K562 (cell line): Measurements from ENCODE around the gene LIF. TPM values are rescaled to one million over a fixed set of nuclear protein-coding genes. Genes with fewer than 3 reads are reported as not detected.
A peak's percentile ranks its signal among the peaks of the same experiment; 100 is the strongest.

ENCODE experiments used
- ATF1 ChIP-seq, 2 experiments: fragments of 450-650 bp in 1 of 2; IDR thresholded peaks; 2 replicates each; pipeline ENCODE4 v1.6.1; 2016; ENCODE audit warnings: missing compliant biosample characterization in 1 of 2, missing genetic modification characterization in 1 of 2
- C11orf30 ChIP-seq: fragments of 450-650 bp; IDR thresholded peaks from 2 replicates; pipeline ENCODE4 v1.6.1; 2016; ENCODE audit warnings: low read depth, mild to moderate bottlenecking
- CREBBP ChIP-seq: IDR thresholded peaks from one replicate; pipeline ENCODE4 v1.6.1; 2012; ENCODE audit warnings: low read depth, mild to moderate bottlenecking, control low read depth, inconsistent platforms, low read length
- ELF1 ChIP-seq: fragments of 200-800 bp; sonication (Bioruptor generic); IDR thresholded peaks from 2 replicates; pipeline ENCODE4 v1.6.1; 2016; ENCODE audit warnings: missing genetic modification characterization, missing compliant biosample characterization
- FOXM1 ChIP-seq, 2 experiments: fragments of 450-650 bp in 1 of 2; sonication (generic) in 1 of 2; formaldehyde crosslinking in 1 of 2; IDR thresholded peaks; 2 replicates each; pipeline versions ENCODE4 v1.6.1 to v1.9.0; 2017 to 2022; ENCODE audit warnings: low read depth in 2 of 2, mild to moderate bottlenecking in 2 of 2, missing genetic modification reagents in 1 of 2, moderate library complexity in 1 of 2
- FOXP1 ChIP-seq: sonication (generic); formaldehyde crosslinking; IDR thresholded peaks from 2 replicates; pipeline ENCODE4 v1.8.0; 2022; ENCODE audit warnings: mild to moderate bottlenecking, missing genetic modification reagents
- HDAC1 ChIP-seq, 2 experiments: fragments of 450-650 bp; IDR thresholded peaks; 2 replicates each; pipeline ENCODE4 v1.6.1; 2016 to 2017; ENCODE audit warnings: inconsistent platforms in 1 of 2, mild to moderate bottlenecking in 1 of 2, moderate library complexity in 1 of 2
- HIVEP1 ChIP-seq: fragments of 250-450 bp; sonication (Bioruptor Pico); IDR thresholded peaks from 2 replicates; pipeline ENCODE4 v1.4.0; 2020; ENCODE audit warnings: mild to moderate bottlenecking
- HNRNPK ChIP-seq: fragments of 200-400 bp; formaldehyde crosslinking; IDR thresholded peaks from one replicate; pipeline ENCODE4 v1.6.1; 2018; ENCODE audit warnings: mild to moderate bottlenecking, low read depth, low read length; ENCODE audit not compliant: poor library complexity, severe bottlenecking
- KLF16 ChIP-seq: IDR thresholded peaks from 2 replicates; pipeline ENCODE4 v1.6.1; 2016; ENCODE audit warnings: antibody characterized with exemption
- MAFK ChIP-seq: IDR thresholded peaks from 2 replicates; pipeline ENCODE4 v1.6.1; 2011; ENCODE audit warnings: low read length, improper control_type of control experiment
- MBD2 ChIP-seq: sonication (generic); IDR thresholded peaks from 2 replicates; pipeline ENCODE4 v1.6.1; 2016; ENCODE audit warnings: low read depth, borderline replicate concordance
- MTA3 ChIP-seq: fragments of 450-650 bp; formaldehyde crosslinking; IDR thresholded peaks from 2 replicates; pipeline ENCODE4 v1.6.1; 2017; ENCODE audit warnings: mild to moderate bottlenecking, borderline replicate concordance
- RFX1 ChIP-seq: fragments of 450-650 bp; IDR thresholded peaks from 2 replicates; pipeline ENCODE4 v1.6.1; 2016; ENCODE audit warnings: mild to moderate bottlenecking, moderate library complexity
- SIN3A ChIP-seq, 2 experiments: fragments of 150-350 bp in 1 of 2; IDR thresholded peaks; 2 replicates each; pipeline ENCODE4 v1.6.1; 2011 to 2016; ENCODE audit warnings: borderline replicate concordance in 2 of 2, low read depth in 2 of 2, low read length in 2 of 2, mild to moderate bottlenecking in 2 of 2, moderate library complexity in 2 of 2; ENCODE audit not compliant: control insufficient read depth in 1 of 2
- SRSF3 ChIP-seq: fragments of 200-400 bp; formaldehyde crosslinking; IDR thresholded peaks from 2 replicates; pipeline ENCODE4 v1.6.1; 2016; ENCODE audit warnings: mild to moderate bottlenecking, low read length, moderate library complexity; ENCODE audit not compliant: insufficient read depth
- ZFP1 ChIP-seq: fragments of 450-650 bp; formaldehyde crosslinking; IDR thresholded peaks from 2 replicates; pipeline ENCODE4 v1.4.0; 2020; ENCODE audit warnings: mild to moderate bottlenecking, mixed read lengths
- ZNF124 ChIP-seq: sonication (generic); formaldehyde crosslinking; IDR thresholded peaks from 2 replicates; pipeline ENCODE4 v1.8.1; 2022; ENCODE audit warnings: missing genetic modification reagents
- ZNF584 ChIP-seq: fragments of 200-800 bp; sonication (Bioruptor generic); IDR thresholded peaks from 2 replicates; pipeline ENCODE4 v1.6.1; 2016; ENCODE audit warnings: low read depth, mild to moderate bottlenecking, missing genetic modification characterization, missing compliant biosample characterization
- ZNF589 ChIP-seq: fragments of 200-800 bp; sonication (Bioruptor generic); IDR thresholded peaks from 2 replicates; pipeline ENCODE4 v1.6.1; 2016; ENCODE audit warnings: low read depth, missing genetic modification characterization, missing compliant biosample characterization
- polyA plus RNA-seq, 8 experiments: library from polyadenylated mRNA; depleted of rRNA in 4 of 8; stranded (reverse) in 5 of 8; unstranded in 3 of 8; fragments of >200 nt; fragmentation: Nextera tagmentation in 2 of 8; fragmentation: Illumina TruSeq in 1 of 8; extraction: Ambion mirVana in 2 of 8; extraction: Trizol in 1 of 8; gene quantifications; 2 replicates each; pipeline versions ENCODE4 v1.2.1 to v1.2.3, GENCODE V29; 2011 to 2014; ENCODE audit warnings: inconsistent platforms in 1 of 8, missing spikeins in 1 of 8
- total RNA-seq, 7 experiments: library from RNA; depleted of rRNA in 6 of 7; stranded (reverse); fragments of >200 nt in 6 of 7; fragmentation: Illumina TruSeq in 2 of 7; extraction: Trizol in 2 of 7; gene quantifications; 2 replicates each; pipeline versions ENCODE4 v1.2.1 to v1.2.3, GENCODE V29; 2011 to 2021; ENCODE audit warnings: low replicate concordance in 1 of 7
- TF ChIP-seq, protein P1 (sequence below): sonication (generic); formaldehyde crosslinking; IDR thresholded peaks from 2 replicates; pipeline ENCODE4 v1.8.0; 2022; ENCODE audit warnings: mild to moderate bottlenecking, low read depth, missing genetic modification reagents
- TF ChIP-seq, protein P2 (sequence below): fragments of 250-450 bp; sonication (Bioruptor Pico); IDR thresholded peaks from 2 replicates; pipeline ENCODE4 v1.4.0; 2020

LIF gene
- total and polyA plus RNA-seq, 9 of the 15 experiments (the other 6 are each of a cell fraction or from before 2014, with no cell fraction given), result 0.05 to 0.39 (median 0.18) TPM; not detected in 3

DNA sequence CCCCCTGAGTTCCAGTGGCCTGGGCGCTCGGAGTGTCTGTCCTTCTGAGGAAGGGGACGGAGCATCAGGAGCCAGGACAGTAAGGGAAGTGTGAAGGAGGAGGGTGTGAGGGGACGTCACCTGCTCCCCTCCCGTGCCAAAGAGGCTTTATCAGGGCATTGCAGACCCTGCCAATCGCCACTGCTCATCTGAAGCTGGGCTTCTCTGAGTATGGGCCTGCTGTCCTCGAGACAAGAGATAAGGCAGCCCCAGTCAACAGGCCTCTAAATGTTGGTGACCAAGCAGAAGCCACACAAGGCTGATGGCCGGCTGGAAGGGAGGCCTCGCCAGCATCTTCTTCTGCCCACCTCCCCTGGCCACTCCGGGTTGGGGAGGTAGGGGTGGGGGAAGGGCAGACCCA lies 29.8 kb downstream of the LIF start (continued):
- TF ChIP-seq ZFP1 (CRISPR knock-in tag) (no peak), FOXM1 (IDR thresholded peaks at IDR 0.05; ENCODE audit: low read depth) (peak; percentile 89), FOXM1 (CRISPR knock-in tag; IDR thresholded peaks at IDR 0.05; ENCODE audit: low read depth) (no peak), HNRNPK (no peak), HDAC1 (IDR thresholded peaks at IDR 0.05) (peak in 1 of 2 experiments; percentile 78; a peak in 2 of 4 replicates), MBD2 (peak; percentile 52; the same call in 1 of the 2 replicates), SIN3A (IDR thresholded peaks at IDR 0.05; ENCODE audit: borderline replicate concordance in 2 of 2, control insufficient read depth in 1 of 2, low read depth in 2 of 2, low read length in 2 of 2) (no peak), ATF1 (CRISPR knock-in tag; IDR thresholded peaks at IDR 0.05) (no peak), ATF1 (tag; IDR thresholded peaks at IDR 0.05) (peak; percentile 83), ZNF584 (CRISPR knock-in tag) (peak; percentile 89), ZNF589 (CRISPR knock-in tag) (peak; percentile 98), HIVEP1 (CRISPR knock-in tag) (peak; percentile 72; the same call in 1 of the 2 replicates), C11orf30 (no peak), CREBBP (no peak), MAFK (no peak), FOXP1 (CRISPR knock-in tag) (peak; percentile 71; the same call in 1 of the 2 replicates), ELF1 (tag) (no peak), RFX1 (no peak), ZNF124 (CRISPR knock-in tag) (no peak), SRSF3 (no peak), MTA3 (peak; percentile 87), KLF16 (peak; percentile 98)
- TF ChIP-seq, protein P1, sequence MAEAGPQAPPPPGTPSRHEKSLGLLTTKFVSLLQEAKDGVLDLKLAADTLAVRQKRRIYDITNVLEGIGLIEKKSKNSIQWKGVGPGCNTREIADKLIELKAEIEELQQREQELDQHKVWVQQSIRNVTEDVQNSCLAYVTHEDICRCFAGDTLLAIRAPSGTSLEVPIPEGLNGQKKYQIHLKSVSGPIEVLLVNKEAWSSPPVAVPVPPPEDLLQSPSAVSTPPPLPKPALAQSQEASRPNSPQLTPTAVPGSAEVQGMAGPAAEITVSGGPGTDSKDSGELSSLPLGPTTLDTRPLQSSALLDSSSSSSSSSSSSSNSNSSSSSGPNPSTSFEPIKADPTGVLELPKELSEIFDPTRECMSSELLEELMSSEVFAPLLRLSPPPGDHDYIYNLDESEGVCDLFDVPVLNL (CRISPR knock-in tag), result no peak
- TF ChIP-seq, protein P2, sequence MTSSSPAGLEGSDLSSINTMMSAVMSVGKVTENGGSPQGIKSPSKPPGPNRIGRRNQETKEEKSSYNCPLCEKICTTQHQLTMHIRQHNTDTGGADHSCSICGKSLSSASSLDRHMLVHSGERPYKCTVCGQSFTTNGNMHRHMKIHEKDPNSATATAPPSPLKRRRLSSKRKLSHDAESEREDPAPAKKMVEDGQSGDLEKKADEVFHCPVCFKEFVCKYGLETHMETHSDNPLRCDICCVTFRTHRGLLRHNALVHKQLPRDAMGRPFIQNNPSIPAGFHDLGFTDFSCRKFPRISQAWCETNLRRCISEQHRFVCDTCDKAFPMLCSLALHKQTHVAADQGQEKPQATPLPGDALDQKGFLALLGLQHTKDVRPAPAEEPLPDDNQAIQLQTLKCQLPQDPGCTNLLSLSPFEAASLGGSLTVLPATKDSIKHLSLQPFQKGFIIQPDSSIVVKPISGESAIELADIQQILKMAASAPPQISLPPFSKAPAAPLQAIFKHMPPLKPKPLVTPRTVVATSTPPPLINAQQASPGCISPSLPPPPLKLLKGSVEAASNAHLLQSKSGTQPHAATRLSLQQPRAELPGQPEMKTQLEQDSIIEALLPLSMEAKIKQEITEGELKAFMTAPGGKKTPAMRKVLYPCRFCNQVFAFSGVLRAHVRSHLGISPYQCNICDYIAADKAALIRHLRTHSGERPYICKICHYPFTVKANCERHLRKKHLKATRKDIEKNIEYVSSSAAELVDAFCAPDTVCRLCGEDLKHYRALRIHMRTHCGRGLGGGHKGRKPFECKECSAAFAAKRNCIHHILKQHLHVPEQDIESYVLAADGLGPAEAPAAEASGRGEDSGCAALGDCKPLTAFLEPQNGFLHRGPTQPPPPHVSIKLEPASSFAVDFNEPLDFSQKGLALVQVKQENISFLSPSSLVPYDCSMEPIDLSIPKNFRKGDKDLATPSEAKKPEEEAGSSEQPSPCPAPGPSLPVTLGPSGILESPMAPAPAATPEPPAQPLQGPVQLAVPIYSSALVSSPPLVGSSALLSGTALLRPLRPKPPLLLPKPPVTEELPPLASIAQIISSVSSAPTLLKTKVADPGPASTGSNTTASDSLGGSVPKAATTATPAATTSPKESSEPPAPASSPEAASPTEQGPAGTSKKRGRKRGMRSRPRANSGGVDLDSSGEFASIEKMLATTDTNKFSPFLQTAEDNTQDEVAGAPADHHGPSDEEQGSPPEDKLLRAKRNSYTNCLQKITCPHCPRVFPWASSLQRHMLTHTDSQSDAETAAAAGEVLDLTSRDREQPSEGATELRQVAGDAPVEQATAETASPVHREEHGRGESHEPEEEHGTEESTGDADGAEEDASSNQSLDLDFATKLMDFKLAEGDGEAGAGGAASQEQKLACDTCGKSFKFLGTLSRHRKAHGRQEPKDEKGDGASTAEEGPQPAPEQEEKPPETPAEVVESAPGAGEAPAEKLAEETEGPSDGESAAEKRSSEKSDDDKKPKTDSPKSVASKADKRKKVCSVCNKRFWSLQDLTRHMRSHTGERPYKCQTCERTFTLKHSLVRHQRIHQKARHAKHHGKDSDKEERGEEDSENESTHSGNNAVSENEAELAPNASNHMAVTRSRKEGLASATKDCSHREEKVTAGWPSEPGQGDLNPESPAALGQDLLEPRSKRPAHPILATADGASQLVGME (CRISPR knock-in tag), result no peak
